GM18951 (cell line): Measurements from ENCODE around the gene BIN1.

ENCODE experiments used
- POLR2A ChIP-seq: IDR thresholded peaks from 4 replicates; pipeline ENCODE4 v1.6.1; 2011; ENCODE audit warnings: mild to moderate bottlenecking; ENCODE audit not compliant: insufficient read length, insufficient read depth; ENCODE audit errors: extremely low read depth
- in situ Hi-C: fragments of 300-500 bp; cut with MboI; formaldehyde crosslinking; loops from one replicate; pipeline ENCODE4 v1.12.0; 2022; ENCODE audit warnings: low sequenced_read_pairs, mixed read lengths, inconsistent platforms; ENCODE audit not compliant: unreplicated experiment

Gene BIN1

DNA sequence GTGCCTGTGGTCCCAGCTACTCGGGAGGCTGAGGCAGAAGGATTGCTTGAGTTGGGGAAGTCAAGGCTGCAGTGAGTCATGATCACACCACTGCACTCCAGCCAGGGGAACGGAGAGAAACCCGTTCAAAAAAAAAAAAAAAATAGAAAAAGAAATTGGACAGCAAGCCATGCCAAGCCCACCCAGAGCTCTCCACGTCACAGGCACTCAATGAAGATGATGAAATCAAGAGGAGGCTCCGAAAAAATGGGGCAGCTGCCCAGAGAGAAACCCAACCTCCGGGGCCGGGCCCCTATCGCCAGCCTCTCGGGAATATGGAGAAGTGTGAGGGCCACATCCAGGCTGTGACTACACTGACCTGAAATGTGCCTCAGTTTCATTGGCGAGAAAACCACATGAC is 40.0 kb downstream of the BIN1 start:
- TF ChIP-seq POLR2A: no peak
- in situ Hi-C loops: no loop called here

DNA sequence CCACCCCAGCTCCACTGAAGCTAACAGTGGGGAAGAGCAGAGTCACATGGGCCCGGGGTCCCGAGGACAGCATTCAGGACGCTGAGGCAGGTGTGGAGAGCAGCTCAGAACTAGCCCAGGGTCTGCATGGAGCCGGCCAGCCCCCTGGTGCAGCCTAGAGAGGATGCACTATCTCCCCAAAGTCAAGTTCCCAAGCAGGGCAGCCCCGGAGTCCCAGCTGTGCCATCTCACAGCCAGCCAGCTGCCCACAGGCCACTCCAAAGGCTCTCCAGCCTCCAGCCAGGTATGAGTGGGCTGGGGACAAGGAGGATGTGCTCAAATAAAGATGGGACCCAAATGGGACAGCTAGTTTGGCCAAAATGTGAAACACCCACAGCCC is 41.0 kb downstream of the BIN1 start:
- in situ Hi-C loops: no loop called here
- TF ChIP-seq POLR2A: no peak

DNA sequence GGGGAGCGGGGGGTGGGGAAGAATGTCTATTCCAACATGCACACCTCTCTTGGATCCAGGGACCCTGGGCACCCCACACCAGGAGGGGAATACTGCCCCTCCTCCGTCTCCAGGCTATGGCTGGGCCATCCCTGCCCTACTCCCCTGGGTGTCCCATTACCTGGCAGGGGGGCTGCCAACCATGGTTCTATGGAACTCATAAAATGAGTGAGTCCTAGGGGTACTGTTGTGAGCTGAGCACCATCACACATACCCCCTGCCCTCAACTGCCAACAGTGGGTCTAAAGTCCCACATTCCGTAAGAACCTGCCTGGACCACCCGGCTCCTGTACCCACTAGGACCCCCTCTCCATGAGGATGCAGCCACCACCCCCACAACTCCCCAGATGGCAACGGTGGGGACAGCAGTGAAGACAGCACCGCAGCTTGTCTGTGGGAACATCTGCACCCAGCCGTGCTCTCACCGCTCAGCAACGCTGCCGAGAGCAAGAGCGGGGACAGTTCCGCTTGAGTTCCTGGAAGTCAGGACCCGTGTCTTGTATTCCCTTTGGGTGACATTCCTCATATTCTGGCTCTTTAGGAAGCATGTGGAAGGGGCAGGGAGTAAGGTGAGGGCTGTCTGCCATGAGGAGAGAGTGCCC is 41.5 kb downstream of the BIN1 start:
- in situ Hi-C loops: no loop called here
- TF ChIP-seq POLR2A: no peak

DNA sequence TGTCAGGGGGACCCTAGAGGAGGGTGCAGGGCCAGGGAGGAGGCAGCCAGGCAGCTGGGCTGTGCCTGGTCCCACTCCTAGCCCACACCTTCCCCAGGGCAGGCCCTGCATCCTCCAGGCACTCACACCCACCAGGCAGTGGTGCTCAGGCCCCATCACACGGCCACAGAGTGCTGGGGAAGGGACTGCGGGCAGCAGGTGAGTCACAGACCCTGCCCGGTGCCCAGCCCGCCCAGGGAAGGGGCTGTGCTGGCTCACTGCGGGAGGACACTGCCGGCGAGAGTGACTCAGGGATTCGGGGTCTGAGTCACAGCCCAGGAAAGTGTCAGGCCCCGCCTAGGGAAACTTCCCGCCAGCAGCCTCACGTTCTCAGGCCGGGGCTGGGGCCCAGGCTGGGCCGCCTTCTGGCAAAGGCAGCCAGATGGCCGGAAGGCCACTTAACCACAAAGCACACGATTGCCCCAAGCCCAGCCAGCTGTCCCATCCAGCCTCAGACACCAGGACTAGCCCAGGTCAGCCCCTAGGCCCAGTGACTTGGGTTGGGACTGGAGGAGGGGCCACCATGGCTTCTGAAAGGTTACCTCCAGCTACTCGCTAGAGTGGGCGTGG is 42.2 kb downstream of the BIN1 start:
- in situ Hi-C loops: no loop called here
- TF ChIP-seq POLR2A: peak; percentile 35

DNA sequence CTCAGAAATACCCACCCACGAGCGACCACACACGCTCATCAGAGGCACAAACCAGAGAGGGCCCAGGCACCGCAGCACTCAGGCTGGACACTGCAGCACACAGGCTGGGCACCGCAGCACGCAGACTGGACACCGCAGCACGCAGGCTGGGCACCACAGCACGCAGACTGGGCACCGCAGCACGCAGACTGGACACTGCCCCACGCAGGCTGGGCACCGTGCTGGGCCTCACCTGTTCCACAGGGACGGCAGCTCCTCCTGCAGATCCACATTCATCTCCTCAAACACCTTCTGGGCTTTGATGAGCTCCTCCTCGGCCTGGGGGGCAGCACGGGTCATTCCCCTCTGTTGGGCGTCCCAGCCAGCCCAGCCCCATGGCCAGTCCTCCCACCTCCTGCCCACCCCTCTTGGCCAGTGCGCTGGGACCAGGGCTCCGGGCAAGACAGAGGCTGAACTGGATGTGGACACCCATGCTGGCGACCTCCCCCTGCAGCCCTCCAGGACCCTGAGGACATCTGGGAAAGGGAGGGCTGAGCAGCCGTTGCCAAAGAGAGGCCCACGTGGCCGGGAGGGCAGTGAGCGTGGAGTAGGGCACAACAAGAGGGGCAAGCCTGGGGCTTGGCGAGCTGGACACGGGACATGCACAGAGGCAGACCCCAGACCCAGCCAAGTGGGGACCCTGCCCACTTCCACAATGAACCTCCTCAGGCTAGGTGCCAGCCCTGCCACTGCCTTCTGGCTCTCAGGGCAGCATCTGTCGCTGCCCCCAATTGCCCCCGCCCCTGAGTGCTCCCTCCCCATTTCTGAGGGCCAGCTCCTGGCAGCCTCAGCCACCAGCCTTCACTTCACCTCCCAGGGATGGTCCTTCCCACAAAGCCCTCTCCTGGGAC is 43.0 kb downstream of the BIN1 start:
- TF ChIP-seq POLR2A: no peak
- in situ Hi-C loops: no loop called here

DNA sequence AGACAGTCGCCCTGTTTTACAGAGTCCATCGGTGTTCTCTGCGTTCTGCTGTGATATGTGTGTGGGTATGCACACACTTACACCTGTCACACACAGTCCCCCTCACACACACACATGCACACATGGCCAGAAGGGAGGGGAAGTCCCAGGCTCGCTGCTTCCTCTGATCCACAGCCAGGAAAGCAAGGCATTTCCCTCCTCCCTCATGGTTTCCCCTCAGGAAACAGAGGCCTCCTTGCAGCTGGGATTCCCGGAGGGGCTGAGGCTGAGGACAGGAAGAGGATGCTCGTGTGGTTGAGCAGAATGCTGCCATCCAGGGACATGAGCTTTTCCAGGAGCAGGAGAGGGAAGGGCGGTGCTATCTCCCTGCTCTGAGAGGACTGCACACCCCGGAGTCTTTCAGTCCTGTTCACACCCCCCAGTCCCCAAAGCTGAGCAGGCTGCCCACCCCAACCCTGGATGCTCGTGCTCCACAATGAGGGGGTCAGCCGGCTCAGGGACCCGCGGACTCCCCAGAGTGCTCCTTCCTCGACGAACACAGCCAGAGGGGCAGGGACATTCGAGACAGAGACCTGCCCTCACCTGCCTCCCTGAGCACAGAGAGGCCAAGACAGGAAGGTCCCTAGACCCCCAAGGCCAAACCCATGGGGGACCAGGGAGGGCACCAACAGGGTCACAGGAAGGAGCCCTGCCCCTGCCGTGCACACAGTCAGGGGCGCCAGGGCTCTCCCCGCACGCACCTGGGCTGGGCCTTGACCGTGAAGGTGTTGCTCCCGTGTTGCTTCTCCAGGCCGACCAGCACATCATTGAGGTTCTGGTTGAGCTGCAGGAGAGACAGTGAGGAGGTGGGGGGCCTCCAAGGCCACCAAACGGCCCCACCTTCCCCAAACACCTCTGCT is 45.3 kb downstream of the BIN1 start:
- in situ Hi-C loops: no loop called here
- TF ChIP-seq POLR2A: no peak

DNA sequence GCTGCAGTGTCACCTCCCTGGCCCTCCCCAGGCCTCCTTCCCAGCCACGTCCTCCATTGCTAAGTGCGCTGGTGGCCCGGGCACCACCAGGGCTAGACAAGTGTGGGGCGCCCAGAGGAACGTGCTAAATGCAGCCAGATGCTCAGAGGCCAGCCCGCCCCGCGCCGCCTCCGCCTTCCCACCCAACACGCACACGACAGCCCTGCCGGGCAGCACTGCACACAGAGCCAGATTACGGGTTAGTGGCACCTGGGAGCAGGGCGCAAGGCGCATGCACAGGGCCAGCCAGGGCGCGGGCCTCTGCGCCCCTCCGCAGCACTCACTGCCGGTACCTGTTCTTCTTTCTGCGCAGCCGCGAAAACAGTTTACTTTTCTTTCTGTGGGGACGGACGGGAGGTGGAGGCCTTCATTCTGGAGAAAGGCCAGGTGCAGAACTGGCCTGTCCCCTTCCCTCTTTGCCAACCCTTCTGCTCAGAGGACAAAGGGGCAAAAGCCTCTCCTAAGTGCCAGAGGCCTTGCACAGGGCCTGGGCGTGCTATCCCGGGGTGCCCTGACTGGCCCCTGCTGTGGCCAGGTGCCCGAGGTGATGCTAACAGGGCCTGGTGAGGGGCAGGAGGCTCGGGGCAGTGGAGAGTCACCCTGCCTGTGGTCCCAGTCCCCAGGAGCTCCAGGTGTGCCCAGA is 46.5 kb downstream of the BIN1 start:
- in situ Hi-C loops: no loop called here
- no peak for TF ChIP-seq POLR2A

DNA sequence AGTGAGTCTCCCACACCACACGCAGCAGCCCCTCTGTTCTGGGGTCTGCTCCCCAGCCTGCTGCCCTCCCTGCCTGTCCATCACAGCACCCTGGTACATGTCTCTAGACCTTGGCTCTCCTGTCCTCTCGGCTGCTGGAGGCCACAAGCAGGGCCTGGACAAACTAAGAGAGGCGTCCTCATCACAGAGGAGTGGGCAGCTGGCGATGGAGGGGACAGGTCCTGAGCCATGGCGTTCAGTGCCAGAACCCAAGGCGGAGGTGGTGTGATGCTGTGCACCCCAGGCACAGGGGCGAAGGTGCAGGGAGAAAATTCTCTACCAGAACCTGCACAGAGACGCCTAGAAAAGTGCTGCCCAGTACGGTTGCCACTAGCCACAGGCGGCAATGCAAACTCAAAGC is 47.4 kb downstream of the BIN1 start:
- no peak for TF ChIP-seq POLR2A
- in situ Hi-C loops: no loop called here

DNA sequence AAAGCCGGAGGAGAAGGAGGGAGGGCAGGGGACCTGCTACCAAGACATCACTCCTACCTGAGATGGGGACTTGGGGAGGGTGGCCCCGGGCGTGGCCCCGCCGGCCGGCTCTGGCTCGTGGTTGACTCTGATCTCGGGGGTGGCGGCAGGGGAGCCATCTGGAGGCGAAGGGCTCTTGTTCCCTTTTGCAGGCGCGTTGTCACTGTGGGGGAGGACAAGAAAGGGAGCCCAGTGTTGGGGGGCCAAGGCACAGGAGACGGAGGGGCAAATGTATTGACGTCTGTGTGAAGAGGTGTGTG is 48.1 kb downstream of the BIN1 start:
- in situ Hi-C loops: no loop called here
- no peak for TF ChIP-seq POLR2A

DNA sequence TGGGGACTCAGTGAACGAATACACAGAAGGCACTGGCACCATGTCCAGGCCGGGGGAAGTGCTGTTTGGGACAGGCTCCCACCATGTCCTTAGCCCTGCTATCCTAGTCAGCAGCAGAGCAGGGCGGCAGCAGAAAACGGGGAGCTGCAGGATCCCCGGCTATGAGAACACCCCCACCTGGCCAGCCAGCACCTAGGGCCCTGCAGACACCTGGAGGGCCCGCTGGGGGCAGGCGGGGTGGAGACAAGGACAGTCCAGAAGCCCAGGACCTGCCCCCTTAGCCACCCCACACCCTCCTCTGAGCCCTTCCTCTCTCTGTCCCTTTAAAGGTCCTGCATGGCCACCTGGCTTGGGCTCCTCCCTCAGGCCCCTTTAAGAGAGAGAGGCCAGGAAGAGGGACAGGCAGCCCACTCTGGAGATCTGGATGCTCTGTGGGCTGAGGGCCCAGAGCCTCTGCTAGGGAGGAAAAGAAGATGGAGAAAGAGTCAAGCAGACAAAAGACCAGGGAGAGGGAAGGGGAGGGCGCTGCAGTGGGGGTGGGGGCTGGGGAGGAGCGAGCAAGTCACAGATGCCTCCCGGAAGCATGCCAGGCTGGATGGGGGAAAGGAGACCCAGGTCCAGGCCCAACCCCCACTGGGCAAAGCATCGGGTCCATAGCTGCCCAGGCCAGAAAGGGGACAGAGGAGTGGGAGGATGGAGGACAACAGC is 48.6 kb downstream of the BIN1 start:
- in situ Hi-C loops: no loop called here

DNA sequence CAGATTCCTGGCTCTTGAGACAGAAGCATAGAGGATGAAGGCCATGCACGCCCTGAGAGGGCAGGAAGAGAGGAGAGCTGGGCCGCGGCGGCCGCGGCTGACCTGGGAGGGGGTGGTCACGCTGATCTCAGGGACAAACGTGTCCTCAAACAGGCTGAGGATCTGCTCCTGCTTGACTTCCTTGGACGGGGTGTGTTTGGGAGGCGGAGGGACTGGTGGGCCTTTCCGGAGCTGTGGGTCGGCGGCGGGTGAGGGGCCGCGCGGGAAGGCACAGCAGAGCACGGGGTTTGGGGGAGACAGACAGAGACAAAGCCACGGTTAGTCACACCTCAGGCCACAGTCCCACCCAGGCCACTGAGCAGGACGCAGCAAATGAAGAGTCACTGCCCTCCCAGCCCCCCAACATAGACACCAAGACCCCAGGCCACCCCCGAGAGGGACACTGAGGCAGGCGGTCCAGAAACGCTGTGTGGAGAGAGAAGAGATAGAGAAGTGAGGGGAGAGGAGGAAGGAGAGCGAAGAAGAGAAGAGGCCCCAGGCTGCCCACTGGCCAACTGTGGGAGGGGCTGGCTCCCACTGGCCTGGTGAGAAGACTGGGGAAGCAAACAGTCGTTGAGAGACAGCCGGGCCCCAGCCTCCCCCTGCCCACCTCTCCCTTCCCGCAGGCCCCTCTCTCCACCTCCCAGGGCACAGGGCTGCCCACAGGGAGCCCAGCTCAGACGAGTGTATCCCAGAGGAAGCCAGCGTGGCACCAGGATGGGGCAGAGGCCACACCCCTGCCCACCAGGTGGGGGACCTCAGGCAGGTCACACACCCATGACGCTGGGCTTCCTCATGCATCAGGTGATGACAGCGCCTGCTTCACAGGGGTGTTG is 49.3 kb downstream of the BIN1 start:
- in situ Hi-C loops: no loop called here
- TF ChIP-seq POLR2A: no peak

More for the DNA sequence above, 48.6 kb downstream of the BIN1 start:
- TF ChIP-seq POLR2A: no peak

DNA sequence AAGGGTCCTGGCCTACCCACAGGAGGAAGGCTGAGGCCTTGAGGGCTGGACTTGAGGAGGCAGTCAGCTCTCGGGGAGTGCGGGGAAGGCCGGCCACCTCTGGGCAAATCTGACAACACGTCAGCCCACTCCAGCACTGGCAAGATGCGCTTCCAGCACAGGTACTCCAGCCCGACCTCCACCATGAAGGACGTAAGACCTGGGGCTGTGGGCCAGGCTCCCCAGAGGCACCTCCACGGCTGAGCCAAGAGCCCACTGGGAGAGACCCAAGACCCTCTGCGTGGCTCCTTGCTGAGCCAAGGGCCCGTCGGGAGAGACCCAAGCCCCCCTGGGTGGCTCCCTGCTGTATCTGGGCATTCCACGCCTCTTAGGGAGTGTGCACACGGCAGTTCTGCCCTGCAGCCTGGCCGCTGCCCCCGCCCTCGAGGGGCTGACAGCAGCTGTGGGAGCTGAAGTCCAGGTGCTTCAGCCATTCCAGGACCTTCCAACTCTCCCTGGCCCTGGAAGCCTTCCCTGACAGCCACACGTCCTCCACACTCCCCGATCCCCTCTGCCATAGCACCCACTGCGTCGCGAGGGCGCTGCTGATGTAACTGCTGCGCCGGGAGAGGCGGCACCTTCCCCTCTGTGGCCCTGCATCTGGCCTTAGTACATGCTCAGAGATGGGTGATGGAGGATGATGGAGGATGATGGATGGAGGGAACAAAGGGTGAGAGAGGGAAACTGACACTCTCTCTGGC is 50.2 kb downstream of the BIN1 start:
- in situ Hi-C loops: no loop called here
- no peak for TF ChIP-seq POLR2A
